ENCODE data around the gene ATXN2. TPM values are rescaled to one million over a fixed set of nuclear protein-coding genes. Genes with fewer than 3 reads are reported as not detected.

Gene ATXN2
- total and polyA plus RNA-seq, 9 of the 15 experiments (the other 6 are each of a cell fraction or from before 2014, with no cell fraction given), result 16.8 to 67.8 (median 29.3) TPM

- 6% methylated on average over 9 of the region's 9 CpGs for WGBS (ENCODE audit: insufficient coverage, low coverage, missing lambda C conversion rate)
- intact Hi-C loops (cut with micrococcal nuclease), result no loop called here
- DNase-seq (ENCODE audit: extremely low read depth in 1 of 4, low spot score in 3 of 4) (peak in 3 of 4 experiments; percentile 19 to 32 (median 19)), ATAC-seq (peak; percentile 59), FAIRE-seq (peak; percentile 60)
- peak overlapping the region; percentile 57; the same call in 2 of the 3 replicates for H3K27ac ChIP-seq (ENCODE audit: extremely low read depth, low read depth, low read length)
- POLR2A ChIA-PET, result interaction anchor here (1.0 to 1.8 kb wide), 3 partner anchors 8 to 58 kb away, joined by 4 to 6 read pairs (median 4); no protein-coding TSS in a partner anchor
- no TSS peak for BruUV-seq (replicated peaks)
- CTCF ChIA-PET (ENCODE audit: low intra/inter-chr PET ratio), result interaction anchor here (0.6 kb wide), 1 partner anchor 175 kb away, joined by 4 read pairs; no protein-coding TSS in a partner anchor
- H3K9me3 ChIP-seq (replicated peaks; ENCODE audit: control insufficient read depth, insufficient read depth, low read depth, low read length), result no peaks in the 10 kb centered on the region
- peaks cover 3 to 27% of the 10 kb centered on the region in 2 experiments; a peak in 4 of 5 replicates for H3K4me1 ChIP-seq (replicated peaks in 1 of 2; ENCODE audit: control insufficient read depth in 2 of 2, insufficient read depth in 2 of 2, low read length in 2 of 2)
- H3K9me1 ChIP-seq (ENCODE audit: control insufficient read depth, insufficient read depth, low read length), result peaks cover 4% of the 10 kb centered on the region
- H3K4me2 ChIP-seq (ENCODE audit: insufficient read depth, low read length), result peak overlapping the region; percentile 23
- in situ Hi-C loops (cut with MboI), result no loop called here
- peaks cover 7% of the 10 kb centered on the region; the same call in 1 of the 2 replicates for H4K20me1 ChIP-seq (replicated peaks; ENCODE audit: control insufficient read depth, insufficient read depth, low read length)
- H3K4me3 ChIP-seq, result no peak overlapping the region
- H3K9ac ChIP-seq (ENCODE audit: insufficient read depth in 1 of 2, low read depth in 2 of 2, low read length in 2 of 2), result peak overlapping the region in 1 of 2 experiments; percentile 24; a peak in 1 of 4 replicates
- H2AFZ ChIP-seq (ENCODE audit: low read depth, low read length), result no peak overlapping the region
- H3K79me2 ChIP-seq (ENCODE audit: control insufficient read depth, insufficient read depth, low read length), result peaks cover 83% of the 10 kb centered on the region
- no peaks in the 10 kb centered on the region for H3K27me3 ChIP-seq (ENCODE audit: control insufficient read depth in 2 of 2, insufficient read depth in 2 of 2, low read length in 2 of 2)
- H3K36me3 ChIP-seq (ENCODE audit: control insufficient read depth, insufficient read depth, low read length), result peaks cover 34% of the 10 kb centered on the region
- TF ChIP-seq ARID1B (IDR thresholded peaks at IDR 0.05) (peak; percentile 20; the same call in 1 of the 2 replicates), E2F5 (CRISPR knock-in tag; IDR thresholded peaks at IDR 0.05) (no peak), SPI1 (IDR thresholded peaks at IDR 0.05; ENCODE audit: borderline replicate concordance, low read depth, low read length) (no peak), TFE3 (CRISPR knock-in tag; IDR thresholded peaks at IDR 0.05) (no peak), ZBED1 (IDR thresholded peaks at IDR 0.05) (no peak), TRIM28 (IDR thresholded peaks at IDR 0.05) (no peak), RB1 (IDR thresholded peaks at IDR 0.05; ENCODE audit: low read depth) (peak; percentile 14; the same call in 1 of the 2 replicates), MAZ (CRISPR knock-in tag; conservative IDR thresholded peaks at IDR 0.05 in 1 of 2, IDR thresholded peaks at IDR 0.05 in 1 of 2) (0 out of 4 replicates have a peak, but pooled peaks of 1 of the 2 experiments have one; percentile 33), ZNF24 (IDR thresholded peaks at IDR 0.05) (0 out of 2 replicates have a peak, but pooled peaks have one; percentile 44), PKNOX1 (IDR thresholded peaks at IDR 0.05) (peak; percentile 79), BRF2 (IDR thresholded peaks at IDR 0.05; ENCODE audit: borderline replicate concordance, insufficient read depth, insufficient read length) (no peak), CBFB (CRISPR knock-in tag; IDR thresholded peaks at IDR 0.05) (no peak), POLR2A (conservative IDR thresholded peaks at IDR 0.05) (0 out of 2 replicates have a peak, but pooled peaks have one; percentile 19), NR2C2 (CRISPR knock-in tag; IDR thresholded peaks at IDR 0.05) (no peak), NR2C2 (tag; IDR thresholded peaks at IDR 0.05) (no peak), ZFPM2 (CRISPR knock-in tag; IDR thresholded peaks at IDR 0.05) (no peak), MEIS2 (IDR thresholded peaks at IDR 0.05; ENCODE audit: partially characterized antibody) (peak; percentile 49), TCF3 (CRISPR knock-in tag; IDR thresholded peaks at IDR 0.05) (peak; percentile 1; the same call in 1 of the 2 replicates)
Observed at GRCh38 chr12:111570084-111570961, 28.8 kb downstream of the ATXN2 start.

Data from K562 (cell line).